Measurements from ENCODE around the gene TTLL9.
A peak's percentile ranks its signal among the peaks of the same experiment; 100 is the strongest.
"Not testable (repeated sequence)": the region's sequence is repeated elsewhere in the genome, so short reads cannot be mapped to it uniquely, and the experiment has no call there.

Gene TTLL9

DNA sequence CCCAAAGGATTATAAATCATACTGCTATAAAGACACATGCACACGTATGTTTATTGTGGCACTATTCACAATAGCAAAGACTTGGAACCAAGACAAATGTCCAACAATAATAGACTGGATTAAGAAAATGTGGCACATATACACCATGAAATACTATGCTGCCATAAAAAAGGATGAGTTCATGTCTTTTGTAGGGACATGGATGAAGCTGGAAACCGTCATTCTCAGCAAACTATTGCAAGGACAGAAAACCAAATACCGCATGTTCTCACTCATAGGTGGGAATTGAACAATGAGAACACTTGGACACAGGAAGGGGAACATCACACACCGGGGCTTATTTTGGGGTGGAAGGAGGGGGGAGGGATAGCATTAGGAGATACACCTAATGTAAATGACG, 51.0 kb downstream of the TTLL9 start:
- not testable (repeated sequence) for DNase-seq

DNA sequence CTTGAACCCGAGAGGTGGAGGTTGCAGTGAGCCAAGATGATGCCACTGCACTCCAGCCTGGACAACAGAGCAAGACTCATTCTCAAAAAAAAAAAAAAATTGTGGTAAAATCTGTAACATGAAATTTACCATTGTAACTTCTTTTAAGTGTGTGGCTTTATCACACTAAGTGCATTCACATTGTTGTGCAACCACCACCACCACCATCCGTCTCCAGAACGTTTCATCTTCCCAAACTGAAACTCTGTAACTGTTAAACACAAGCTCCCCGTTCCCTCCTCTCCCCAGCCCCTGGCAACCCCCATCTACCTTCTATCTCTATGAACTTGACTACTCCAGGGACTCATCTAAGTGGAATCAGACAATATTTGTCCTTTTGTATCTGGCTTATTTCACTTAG, 51.7 kb downstream of the TTLL9 start:
- no peak for DNase-seq

DNA sequence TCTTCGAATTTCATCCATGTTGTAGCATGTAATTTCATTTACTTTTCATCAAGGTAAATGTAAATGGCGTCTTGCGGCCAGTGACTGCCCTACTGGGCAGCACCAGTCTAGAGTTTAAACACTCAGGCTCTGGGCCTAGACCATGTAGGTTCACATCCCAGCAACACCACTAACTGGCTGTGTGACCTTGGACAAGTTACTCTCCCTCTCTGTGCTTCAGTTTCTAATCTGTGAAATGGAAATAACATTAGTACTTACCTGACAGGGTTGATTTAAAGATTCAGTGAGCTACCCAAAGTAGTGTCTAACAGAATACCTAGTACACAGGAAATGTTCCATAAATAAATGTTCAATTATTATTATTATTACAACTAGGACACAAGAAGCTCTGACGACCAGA, 52.2 kb downstream of the TTLL9 start:
- no peak for DNase-seq

DNA sequence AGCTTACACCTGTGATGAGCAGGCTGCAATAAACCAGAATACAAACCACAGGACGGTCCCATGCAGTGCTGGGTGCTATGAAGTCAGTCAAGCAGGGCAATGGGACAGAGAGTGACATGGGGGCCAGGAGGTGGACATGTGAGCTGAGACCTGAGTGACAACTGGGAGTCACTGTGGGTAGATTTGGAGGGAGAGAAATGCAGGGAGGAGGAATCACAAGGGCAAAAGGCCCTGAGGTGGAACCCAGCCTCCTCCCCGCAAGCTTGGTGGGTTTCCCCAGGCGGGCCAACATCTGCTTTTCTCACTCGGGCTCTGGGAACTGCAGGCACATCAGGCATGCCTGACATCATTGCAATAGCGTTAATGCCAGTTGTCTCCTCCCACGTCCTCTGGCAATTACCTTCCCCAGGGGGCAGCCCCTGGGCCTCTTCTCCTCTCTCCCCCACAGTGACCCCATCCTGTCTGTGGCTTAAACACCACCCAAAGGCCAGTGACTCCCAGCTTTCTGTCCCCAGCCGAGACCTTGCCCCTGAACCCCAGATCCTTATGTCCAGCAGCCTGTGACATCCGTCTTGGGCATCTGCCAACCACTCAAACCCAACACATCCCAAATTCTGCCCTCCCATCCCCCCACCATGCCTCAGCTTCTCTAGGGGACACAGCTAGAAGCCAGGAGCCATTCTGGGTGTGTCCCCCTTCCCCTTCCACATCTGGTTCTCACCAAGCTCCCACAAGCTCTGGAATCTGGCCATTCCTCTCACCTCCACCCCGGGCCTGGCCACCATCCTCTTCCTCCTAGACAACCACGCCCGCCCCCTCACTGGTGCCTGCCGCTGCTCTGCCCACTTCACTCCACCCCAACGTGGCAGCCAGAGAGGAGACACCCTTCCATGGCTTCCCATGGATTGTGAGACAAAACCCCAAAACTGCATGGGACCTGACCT, 53.2 kb downstream of the TTLL9 start:
- DNase-seq, result peak; percentile 37

DNA sequence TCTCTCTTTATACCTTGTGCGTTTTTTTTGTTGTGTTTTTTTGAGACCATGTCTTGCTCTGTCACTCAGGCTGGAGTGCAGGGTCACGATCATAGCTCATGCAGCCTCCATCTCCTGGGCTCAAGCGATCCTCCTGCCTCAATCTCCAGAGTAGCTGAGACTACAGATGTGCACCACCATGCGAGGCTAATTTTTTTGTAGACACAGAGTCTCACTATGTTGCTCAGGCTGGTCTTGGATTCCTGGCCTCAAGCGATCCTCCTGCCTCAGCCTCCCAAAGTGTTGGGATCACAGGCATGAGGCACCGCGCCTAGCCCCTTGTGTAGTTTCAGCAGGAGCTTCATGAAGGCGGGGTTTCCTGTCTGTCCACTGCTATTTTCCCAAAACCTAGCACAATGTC, 54.1 kb downstream of the TTLL9 start:
- no peak for DNase-seq

DNA sequence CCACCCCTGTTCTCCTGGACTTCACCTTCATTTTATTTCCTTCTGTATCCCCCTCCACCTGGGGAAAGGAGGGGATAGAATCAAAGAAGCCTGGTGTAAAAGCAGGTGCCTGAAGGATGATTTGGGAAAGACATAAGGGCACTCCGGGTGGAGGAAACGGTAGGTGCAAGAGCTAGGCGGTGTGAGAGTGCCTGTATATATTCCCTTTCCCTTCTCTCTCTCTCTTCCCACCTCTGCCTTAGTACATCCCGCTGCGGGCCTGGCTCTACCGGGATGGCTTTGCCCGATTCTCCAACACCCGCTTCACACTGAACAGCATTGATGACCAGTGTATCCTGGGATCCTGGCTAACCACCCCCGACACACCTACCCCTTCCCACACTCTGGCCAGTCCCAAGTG, 55.2 kb downstream of the TTLL9 start:
- DNase-seq, result no peak

DNA sequence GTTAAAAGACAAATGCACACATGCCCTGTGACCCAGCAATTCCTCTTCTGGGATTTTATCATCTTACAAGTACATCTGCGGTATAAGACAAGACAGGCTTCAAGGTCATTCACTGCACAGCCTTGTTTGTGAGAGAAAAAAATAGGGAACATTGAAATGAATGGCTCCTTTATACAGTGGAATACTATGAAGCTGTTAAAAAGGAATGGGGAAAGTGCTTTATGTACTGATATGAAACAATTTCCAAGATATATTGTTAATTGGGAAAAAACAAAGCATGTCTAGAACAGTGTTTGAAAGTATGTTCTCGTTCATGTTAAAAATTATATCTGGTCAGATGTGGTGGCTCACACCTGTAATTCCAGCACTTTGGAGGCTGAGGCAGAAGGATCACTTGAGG, 56.1 kb downstream of the TTLL9 start:
- no peak for DNase-seq

DNA sequence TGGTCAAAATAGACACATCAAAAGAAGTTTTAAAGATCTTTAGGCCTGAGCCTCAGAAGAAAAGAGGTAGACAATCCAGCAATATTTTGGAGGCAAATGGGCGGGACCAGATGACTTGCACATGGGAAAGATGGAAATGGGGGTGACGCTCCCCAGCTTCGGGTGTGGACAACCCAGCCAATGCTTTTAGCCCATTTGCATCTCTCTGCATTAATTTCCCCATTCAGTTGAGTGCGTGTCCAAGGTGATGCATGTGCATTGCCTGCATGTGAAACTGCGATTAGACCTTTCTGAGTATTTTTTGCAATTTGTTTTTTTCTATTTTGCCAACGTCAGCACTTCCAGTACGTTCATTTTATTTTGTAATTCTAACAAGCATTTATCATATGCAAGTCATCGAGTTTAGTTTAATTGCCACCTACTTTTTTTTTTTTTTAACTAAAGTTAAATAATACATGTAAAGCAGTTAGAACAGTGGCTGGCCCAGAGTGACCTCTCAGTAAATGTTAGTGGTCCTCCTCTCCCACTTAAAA, 57.3 kb downstream of the TTLL9 start:
- DNase-seq, result no peak

DNA sequence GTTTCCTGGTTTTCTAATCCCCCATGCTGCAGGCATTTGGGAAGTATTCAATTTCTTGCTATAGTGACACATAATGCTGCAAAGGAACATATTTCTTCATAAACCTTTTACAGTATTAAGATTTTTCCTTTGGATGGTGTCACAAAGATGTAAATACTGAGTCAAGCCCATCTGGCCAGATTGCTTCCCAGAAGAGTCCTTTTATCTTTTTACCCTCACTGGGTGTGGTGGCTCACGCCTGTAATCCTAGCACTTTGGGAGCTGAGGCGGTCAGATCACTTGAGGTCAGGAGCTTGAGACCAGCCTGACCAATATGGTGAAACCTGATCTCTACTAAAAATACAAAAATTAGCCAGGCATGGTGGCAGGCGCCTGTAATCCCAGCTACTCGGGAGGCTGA, 59.2 kb downstream of the TTLL9 start:
- not testable (repeated sequence) for DNase-seq

DNA sequence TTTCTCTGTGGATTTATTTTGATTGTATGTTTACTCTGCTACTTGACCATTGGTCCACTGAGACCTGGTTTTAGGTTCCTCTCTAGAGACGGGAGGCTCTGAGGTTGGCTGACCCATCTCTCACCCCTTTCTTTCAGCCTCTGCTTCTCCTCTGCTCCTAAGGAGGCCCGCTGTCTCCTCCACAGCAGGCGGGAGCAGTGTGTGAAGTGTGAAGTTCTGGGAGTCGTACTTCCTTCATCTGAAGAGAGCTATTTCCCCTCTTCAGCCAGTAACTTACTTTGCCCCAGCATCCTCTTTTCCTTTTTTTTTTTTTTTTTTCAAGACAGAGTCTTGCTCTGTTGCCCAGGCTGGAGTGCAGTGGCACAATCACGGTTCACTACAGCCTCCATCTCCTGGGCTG, 60.3 kb downstream of the TTLL9 start:
- DNase-seq, result no peak

DNA sequence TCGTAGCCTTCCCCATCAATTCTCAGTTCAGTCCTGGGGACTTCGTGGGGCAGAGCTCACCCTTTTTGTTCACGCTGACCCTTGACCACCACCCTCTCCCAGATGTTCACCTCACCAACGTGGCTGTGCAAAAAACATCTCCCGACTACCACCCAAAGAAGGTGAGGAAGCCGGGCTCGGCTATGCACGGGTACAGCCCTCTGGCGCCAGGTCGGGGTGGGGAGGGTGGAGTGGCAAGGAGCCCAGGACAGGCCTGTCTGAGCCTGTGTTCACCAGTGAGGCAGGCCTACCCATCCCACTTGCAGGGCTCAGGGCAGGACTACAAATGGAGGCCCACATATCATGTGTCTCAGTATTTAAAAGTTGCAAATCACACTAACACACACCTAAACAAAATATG, 63.3 kb downstream of the TTLL9 start:
- no peak for DNase-seq

DNA sequence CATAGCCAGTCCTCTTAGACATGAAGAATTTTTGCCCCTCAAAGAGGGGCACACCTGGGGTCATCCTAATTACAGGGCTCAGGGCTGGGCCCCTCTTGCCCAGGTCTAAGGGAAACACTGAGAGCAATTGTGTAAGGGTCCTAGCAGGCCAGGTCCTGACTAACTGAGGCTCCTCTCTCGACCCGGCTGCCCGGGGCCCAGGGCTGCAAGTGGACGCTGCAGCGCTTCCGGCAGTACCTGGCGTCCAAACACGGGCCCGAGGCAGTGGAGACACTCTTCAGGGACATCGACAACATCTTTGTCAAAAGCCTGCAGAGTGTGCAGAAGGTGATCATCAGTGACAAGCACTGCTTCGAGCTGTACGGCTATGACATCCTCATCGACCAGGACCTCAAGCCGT, 64.1 kb downstream of the TTLL9 start:
- DNase-seq, result no peak

DNA sequence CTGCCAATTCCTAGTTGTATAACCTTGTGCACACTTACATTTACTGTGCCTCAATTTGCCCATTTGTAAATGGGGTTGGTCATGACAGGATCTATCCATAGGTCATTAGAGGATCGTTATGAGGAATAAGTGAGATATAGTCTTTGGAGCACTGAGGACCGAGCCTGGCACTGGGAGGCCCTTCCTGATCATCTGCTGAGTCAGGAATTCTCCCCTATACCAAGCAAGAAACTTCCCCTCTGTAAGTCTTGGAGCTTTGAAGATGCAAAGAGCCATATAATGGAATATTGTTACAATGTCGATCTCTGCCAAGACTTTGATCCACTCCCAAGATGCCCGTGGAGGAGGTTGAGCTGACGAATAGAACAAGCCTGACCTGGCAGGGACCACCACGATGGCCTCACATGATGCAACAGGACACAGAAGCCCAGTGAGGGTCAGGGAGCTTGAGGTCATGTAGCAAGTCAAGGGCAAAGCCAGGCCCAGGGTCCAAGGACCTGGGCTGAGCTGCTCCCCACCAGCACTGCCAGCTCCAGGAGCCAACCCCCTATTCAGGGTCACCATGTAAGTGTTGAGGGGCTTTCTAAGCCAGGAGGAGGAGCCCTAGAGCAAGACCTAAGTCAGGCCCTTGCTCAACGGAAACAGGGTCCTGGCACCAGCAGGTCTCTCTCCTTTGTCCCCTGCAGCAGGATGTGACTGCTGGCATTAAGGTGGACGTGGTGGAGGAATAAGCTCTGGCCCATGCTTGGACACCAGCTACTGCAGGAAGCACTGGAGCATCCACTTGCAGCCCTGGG, 64.7 kb downstream of the TTLL9 start:
- no peak for DNase-seq

DNA sequence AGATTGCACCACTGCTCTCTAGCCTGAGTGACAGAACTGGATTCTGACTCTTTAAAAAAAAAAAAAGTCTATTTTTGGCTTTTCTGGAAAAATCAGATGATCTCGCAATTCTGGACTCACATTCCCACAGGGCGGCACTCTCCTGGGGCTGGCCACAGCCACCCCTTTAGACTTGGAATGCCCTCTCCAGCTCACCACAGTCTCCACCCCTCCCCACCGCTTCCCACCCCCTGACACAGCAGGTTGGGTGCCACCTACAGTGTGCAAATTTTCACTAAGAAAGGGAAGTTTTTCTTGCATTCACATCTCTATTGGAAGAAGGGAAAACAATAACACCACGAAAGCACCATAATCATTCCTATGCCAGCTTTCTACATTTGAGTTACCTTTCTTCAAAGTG, 66.0 kb downstream of the TTLL9 start:
- DNase-seq, result no peak

DNA sequence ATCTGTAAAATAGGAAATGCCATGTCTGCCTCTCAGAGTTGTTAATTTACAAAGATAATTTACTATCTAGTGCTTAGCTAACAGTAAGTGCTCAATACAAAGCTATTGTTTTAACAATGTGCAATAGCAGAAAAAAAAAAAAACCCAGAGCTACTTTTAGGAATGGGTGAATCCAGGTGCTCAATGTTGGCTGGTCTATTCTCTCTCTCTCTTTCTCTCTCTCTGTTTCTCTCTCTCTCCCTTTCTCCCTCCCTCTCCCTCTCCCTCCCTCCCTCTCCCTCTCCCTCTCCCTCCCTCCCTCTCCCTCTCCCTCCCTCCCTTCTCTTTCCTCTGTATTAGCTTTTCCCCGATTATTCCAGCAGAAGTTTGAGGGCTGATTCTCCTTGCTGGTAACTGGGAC, 67.4 kb downstream of the TTLL9 start:
- DNase-seq, result no peak

DNA sequence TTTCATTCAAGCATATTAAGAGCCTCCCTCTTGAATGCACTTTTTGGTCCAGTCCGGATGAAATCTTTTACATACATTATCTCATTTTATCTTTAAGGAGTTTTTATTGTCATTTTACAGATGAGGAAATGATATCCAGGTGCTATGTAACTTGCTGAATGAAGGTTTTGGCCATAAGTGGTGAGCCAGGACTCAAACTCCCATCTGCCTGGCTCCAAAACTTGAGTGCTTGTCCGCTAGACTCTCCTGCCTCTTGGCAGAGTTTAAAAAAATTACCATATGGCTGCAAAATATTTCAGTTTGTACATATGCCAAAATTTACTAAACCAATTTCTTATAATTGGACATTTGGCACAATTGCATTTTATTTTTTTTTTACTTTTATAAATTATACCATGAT, 69.2 kb downstream of the TTLL9 start:
- no peak for DNase-seq

DNA sequence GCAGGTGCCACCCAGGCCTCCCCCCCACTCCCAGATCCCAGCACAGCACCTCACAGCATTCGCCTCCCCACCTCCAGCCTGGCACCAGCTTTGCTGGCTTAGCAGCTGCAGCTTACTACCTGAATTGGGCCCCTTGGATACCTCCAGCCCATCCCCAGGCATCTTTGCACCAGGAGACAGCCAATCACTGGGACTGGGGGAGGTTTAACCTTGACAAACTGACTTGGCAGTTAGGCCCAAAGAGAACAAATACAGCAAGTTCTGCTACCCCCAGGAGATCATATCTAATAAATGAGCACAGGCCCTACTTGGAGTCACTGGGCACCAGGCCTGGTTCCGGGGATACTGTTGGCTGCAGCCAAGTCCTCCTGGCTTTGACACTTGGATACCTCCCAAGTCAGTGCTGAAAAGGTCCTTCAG, 72.6 kb downstream of the TTLL9 start:
- no peak for DNase-seq

DNA sequence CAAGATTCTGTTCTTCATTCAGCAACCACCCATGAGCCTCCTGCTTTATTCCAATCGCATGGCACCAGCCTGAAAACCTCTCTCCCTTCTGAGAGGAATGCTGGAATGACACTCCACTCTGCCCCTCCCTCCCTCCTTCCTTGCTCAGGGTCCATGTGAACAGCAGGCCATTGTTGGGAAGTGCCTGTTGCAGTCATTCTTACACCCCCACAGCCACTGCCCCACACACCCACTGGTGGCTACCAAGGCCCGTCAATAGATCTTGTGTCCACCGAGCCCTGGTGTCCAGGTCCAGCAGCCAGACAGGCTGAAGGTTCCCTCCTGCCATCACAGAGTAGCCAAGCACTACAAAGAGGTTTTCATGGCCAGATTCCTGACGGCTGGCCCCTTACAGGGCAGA, 74.9 kb downstream of the TTLL9 start:
- DNase-seq, result no peak

DNA sequence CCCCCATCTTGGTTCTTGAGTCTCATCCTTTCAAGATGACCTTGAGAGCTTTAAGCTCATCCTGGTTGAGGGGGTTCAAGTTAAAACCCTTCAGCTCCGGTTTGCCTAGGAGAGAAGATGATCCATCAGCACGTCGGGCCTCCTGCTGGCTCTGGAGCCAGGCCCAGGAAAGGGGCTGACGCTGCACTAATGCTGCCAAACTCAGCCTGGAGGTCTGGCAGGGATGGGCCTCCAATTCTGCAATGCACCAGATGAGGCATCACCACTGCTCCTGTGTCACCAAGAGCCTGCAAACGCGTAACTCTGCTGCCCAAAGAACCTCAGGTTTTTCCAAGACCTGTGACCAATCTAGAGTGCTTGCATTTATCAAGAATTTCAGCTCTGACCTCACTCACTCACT, 75.4 kb downstream of the TTLL9 start:
- DNase-seq, result no peak

DNA sequence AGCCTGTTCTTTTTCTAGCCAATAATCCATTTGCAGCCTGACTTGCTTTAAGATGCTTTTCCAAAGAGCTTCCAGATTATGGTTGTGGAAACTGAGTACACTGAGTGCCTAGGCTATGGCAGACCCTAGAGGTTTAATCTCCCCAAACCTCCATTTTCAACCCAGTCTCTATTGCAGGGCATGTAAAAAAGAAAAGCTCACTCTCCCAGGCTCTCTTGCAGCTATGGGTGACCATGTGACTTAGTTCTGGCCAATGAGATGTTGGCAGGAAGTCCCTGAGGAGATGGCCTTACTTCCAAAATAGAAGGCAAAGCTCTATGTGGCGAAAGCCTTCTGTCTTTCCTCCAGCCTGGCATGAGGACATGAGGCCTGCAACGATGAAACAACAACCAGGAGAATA, 77.6 kb downstream of the TTLL9 start:
- no peak for DNase-seq

DNA sequence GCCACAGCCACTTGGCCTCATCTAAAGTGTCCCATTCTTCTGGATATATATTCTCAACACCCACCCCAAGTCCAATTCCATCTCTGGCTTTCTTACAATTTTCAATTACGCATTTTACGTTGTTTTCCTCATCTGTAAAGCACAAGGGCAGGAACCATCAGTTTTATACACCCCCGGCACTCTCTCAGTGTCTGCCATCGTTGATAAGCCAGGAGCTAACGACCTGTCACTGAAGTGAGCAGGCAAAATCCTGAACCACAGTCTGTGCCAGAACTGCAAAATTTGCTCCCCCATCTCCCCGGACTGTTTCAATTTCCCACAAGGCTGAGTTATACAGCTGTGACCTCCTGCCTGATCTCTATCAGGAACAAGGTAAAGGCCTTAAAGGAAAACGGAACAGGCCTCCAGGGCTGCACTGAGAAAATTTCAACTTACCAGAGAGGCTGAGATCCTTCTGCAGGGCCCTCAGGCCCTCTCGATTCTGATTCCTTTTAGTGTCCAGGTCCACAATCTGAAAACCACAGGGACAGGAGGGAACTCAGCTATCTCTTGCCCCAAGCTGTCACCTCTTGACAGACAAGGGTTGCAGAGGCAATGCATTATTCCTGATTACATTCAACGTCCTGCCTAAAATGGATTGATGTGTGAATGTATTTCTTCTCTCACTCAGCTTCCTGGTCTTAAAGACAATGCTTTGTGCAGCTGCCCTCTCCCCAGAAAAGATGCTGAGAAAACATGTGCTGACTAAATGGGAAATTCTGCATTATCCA, 79.6 kb downstream of the TTLL9 start:
- DNase-seq, result no peak

DNA sequence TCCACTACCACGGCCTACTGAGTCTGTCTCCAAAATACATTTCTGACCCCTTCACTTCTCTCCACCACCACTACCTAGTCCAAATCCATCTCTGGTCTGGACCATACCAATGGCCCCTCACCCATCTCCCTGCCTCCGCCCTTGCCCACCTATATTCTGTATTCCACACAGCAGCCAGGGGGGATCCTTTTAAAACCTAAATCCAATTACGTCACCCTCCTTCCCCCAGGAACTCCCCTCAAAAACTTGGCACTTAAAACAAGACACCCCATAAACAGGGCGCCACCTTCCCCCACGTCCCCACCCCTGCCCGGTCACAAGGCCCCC, 80.7 kb downstream of the TTLL9 start:
- DNase-seq, result no peak
